ENCODE results near the gene RAI2. TPM values are rescaled to one million over a fixed set of nuclear protein-coding genes. Genes with fewer than 3 reads are reported as not detected.
"Not testable (repeated sequence)": the region's sequence is repeated elsewhere in the genome, so short reads cannot be mapped to it uniquely, and the experiment has no call there.

Gene RAI2
- total RNA-seq, 6 donors from 2014 or later: 13.6 to 28.1 (median 19.1) TPM

- TF ChIP-seq, protein P1, sequence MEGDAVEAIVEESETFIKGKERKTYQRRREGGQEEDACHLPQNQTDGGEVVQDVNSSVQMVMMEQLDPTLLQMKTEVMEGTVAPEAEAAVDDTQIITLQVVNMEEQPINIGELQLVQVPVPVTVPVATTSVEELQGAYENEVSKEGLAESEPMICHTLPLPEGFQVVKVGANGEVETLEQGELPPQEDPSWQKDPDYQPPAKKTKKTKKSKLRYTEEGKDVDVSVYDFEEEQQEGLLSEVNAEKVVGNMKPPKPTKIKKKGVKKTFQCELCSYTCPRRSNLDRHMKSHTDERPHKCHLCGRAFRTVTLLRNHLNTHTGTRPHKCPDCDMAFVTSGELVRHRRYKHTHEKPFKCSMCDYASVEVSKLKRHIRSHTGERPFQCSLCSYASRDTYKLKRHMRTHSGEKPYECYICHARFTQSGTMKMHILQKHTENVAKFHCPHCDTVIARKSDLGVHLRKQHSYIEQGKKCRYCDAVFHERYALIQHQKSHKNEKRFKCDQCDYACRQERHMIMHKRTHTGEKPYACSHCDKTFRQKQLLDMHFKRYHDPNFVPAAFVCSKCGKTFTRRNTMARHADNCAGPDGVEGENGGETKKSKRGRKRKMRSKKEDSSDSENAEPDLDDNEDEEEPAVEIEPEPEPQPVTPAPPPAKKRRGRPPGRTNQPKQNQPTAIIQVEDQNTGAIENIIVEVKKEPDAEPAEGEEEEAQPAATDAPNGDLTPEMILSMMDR (IDR thresholded peaks at IDR 0.05): no peak
- TF ChIP-seq EP300 (IDR thresholded peaks at IDR 0.05): no peak
- no peak for TF ChIP-seq POLR2A (IDR thresholded peaks at IDR 0.05)
- TF ChIP-seq POLR2AphosphoS5 (IDR thresholded peaks at IDR 0.05): no peak
- no peak overlapping the region for H3K4me3 ChIP-seq
- peak in 1 of 2 donors; percentile 73 for ATAC-seq (ENCODE audit: low FRiP score in 2 of 2)
- DNase-seq: no peak
- no peak overlapping the region for H3K27ac ChIP-seq
- H3K27me3 ChIP-seq: no peaks in the 10 kb centered on the region
- H3K36me3 ChIP-seq: no peaks in the 10 kb centered on the region
- H3K9me3 ChIP-seq: no peaks in the 10 kb centered on the region
- H3K4me1 ChIP-seq: peaks cover 0 to 9% (median 2%) of the 10 kb centered on the region in 4 donors
- 86% methylated on average over 11 of the region's 11 CpGs; no CpG with 5 or more reads in 1 of the 2 donors for WGBS, 2 donors
These were observed 73.5 kb downstream of the RAI2 start for GRCh38 chrX:17787557-17787956.

DNA sequence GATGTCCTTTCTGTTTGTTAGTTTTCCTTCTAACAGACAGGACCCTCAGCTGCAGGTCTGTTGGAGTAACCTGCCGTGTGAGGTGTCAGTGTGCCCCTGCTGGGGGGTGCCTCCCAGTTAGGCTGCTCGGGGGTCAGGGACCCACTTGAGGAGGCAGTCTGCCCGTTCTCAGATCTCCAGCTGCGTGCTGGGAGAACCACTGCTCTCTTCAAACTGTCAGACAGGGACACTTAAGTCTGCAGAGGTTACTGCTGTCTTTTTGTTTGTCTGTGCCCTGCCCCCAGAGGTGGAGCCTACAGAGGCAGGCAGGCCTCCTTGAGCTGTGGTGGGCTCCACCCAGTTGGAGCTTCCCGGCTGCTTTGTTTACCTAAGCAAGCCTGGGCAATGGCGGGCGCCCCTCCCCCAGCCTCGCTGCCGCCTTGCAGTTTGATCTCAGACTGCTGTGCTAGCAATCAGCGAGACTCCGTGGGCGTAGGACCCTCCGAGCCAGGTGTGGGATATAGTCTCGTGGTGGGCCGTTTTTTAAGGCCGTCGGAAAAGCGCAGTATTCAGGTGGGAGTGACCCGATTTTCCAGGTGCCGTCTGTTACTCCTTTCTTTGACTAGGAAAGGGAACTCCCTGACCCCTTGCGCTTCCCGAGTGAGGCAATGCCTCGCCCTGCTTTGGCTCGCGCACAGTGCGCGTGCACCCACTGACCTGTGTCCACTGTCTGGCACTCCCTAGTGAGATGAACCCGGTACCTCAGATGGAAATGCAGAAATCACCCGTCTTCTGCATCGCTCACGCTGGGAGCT, 74.3 kb downstream of the RAI2 start:
- H3K36me3 ChIP-seq; H3K4me1 ChIP-seq; H3K9me3 ChIP-seq; H3K27ac ChIP-seq; ATAC-seq (ENCODE audit: low FRiP score in 2 of 2); H3K27me3 ChIP-seq: not testable (repeated sequence)
- peak in 1 of 2 donors; percentile 47 for DNase-seq
- peak overlapping the region in 2 of 4 donors; percentile 15 to 20 for H3K4me3 ChIP-seq
- WGBS, 2 donors: 65% methylated on average over 7 to 25 of the region's 31 CpGs

GRCh38 chrX:17779434-17779833, 81.7 kb downstream of the RAI2 start:
- DNase-seq (no peak), ATAC-seq (ENCODE audit: low FRiP score in 2 of 2) (no peak)
- no peaks in the 10 kb centered on the region for H3K27me3 ChIP-seq
- TF ChIP-seq, protein P1 (IDR thresholded peaks at IDR 0.05): no peak
- TF ChIP-seq POLR2A (IDR thresholded peaks at IDR 0.05) (no peak), POLR2AphosphoS5 (IDR thresholded peaks at IDR 0.05) (no peak), EP300 (IDR thresholded peaks at IDR 0.05) (no peak)
- H3K36me3 ChIP-seq: no peaks in the 10 kb centered on the region
- no peaks in the 10 kb centered on the region for H3K4me1 ChIP-seq
- 86 to 94% methylated on average over 2 to 4 of the region's 4 CpGs for WGBS, 2 donors
- H3K9me3 ChIP-seq: no peaks in the 10 kb centered on the region
- no peak overlapping the region for H3K4me3 ChIP-seq
- H3K27ac ChIP-seq: no peak overlapping the region

DNA sequence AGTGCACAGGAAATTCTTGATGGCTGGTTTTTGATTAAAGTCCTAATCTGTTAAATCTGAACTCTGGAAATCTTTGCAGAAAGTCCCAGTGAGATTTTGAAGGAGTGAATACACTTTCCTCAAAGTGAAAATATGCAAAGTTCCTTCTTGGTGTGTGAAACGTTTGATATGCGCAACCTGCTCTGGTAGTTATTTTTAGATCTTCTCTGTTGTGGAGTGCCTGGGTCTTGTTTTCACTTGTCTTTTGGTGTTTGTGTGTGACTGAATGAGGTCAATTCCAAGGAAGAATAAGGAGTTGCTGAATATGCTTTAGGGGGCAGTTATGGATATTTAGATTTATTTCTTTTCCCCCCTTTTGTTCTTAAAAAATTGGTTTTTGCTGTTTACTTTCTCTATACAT, 82.1 kb downstream of the RAI2 start:
- no peak overlapping the region for H3K27ac ChIP-seq
- 5 to 74% methylated on average over 2 of the region's 2 CpGs for WGBS, 2 donors

DNA sequence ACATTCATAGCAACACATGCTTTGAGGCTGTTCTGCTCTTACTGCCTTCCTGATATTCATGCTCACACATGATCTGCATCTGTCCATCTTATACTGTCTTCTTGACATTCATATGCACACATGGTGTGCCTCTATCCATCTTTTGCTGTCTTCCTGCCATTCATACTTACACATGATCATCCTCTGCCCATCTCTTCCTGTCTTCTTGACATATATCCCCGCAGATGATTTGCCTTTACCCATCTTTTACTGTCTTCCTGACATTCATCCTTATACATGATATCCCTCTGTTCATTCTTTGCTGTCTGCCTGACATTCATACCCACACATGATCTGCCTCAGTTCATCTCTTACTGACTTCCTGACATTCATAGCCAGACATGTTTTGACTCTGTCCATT, 87.0 kb downstream of the RAI2 start:
- Histone ChIP-seq H3K9me3 (no peaks in the 10 kb centered on the region), H3K36me3 (no peaks in the 10 kb centered on the region), H3K4me3 (no peak overlapping the region), H3K4me1 (no peaks in the 10 kb centered on the region), H3K27ac (no peak overlapping the region), H3K27me3 (no peaks in the 10 kb centered on the region)
- 76 to 100% methylated on average over 1 of the region's 1 CpG for WGBS, 2 donors
- ATAC-seq (ENCODE audit: low FRiP score in 2 of 2) (no peak), DNase-seq (no peak)
- TF ChIP-seq POLR2AphosphoS5 (IDR thresholded peaks at IDR 0.05) (no peak), EP300 (IDR thresholded peaks at IDR 0.05) (no peak), POLR2A (IDR thresholded peaks at IDR 0.05) (no peak)
- TF ChIP-seq, protein P1 (IDR thresholded peaks at IDR 0.05): no peak

More for the DNA sequence above, 82.1 kb downstream of the RAI2 start:
- ATAC-seq (ENCODE audit: low FRiP score in 2 of 2): no peak
- no peaks in the 10 kb centered on the region for H3K9me3 ChIP-seq
- no peaks in the 10 kb centered on the region for H3K4me1 ChIP-seq
- no peaks in the 10 kb centered on the region for H3K36me3 ChIP-seq
- TF ChIP-seq, protein P1 (IDR thresholded peaks at IDR 0.05): no peak
- TF ChIP-seq POLR2AphosphoS5 (IDR thresholded peaks at IDR 0.05) (no peak), EP300 (IDR thresholded peaks at IDR 0.05) (no peak), POLR2A (IDR thresholded peaks at IDR 0.05) (no peak)
- DNase-seq: no peak
- no peak overlapping the region for H3K4me3 ChIP-seq
- no peaks in the 10 kb centered on the region for H3K27me3 ChIP-seq
